ENCODE measurements around the gene SLC9C2. TPM values are rescaled to one million over a fixed set of nuclear protein-coding genes. Genes with fewer than 3 reads are reported as not detected.

The SLC9C2 gene
- total RNA-seq, 1 experiment from 2014 or later = not detected

GRCh38 chr1:173509797-173510196 lies 93.1 kb downstream of the SLC9C2 start:
- Histone ChIP-seq H3K9me3 (ENCODE audit: control insufficient read depth, low read depth, low read length) (no peaks in the 10 kb centered on the region), H2BK15ac (ENCODE audit: low read depth, low read length) (no peak overlapping the region), H4K91ac (ENCODE audit: insufficient read length, low read depth, low read length) (no peak overlapping the region), H3K79me1 (ENCODE audit: insufficient read depth, low read depth, low read length, poor library complexity, severe bottlenecking) (no peaks in the 10 kb centered on the region), H3K9ac (ENCODE audit: extremely low read depth, insufficient read length, low read length) (no peak overlapping the region), H3K27me3 (ENCODE audit: insufficient read depth, low read length) (no peaks in the 10 kb centered on the region), H2BK12ac (ENCODE audit: insufficient read length, low read depth, low read length) (no peak overlapping the region), H3K27ac (ENCODE audit: insufficient read length, low read depth, low read length) (no peak overlapping the region), H3K79me2 (ENCODE audit: insufficient read depth, low read length) (no peaks in the 10 kb centered on the region), H2AK5ac (ENCODE audit: insufficient read length, low read length) (no peak overlapping the region), H2BK120ac (ENCODE audit: low read depth, low read length, poor library complexity, severe bottlenecking) (no peak overlapping the region), H3K4me2 (ENCODE audit: insufficient read depth, insufficient read length, low read length) (no peak overlapping the region), H3K14ac (ENCODE audit: insufficient read depth, low read length) (no peak overlapping the region), H2AFZ (ENCODE audit: low read length) (no peak overlapping the region), H2BK5ac (ENCODE audit: insufficient read length, low read length) (no peak overlapping the region), H4K8ac (replicated peaks; ENCODE audit: insufficient read length, low read depth, low read length) (no peak overlapping the region), H3K23ac (ENCODE audit: insufficient read length, low read depth, low read length) (no peak overlapping the region), H3K56ac (ENCODE audit: insufficient read length, low read depth, low read length) (no peak overlapping the region), H2BK20ac (ENCODE audit: low read depth, low read length, poor library complexity, severe bottlenecking) (no peak overlapping the region), H4K20me1 (ENCODE audit: control insufficient read depth, insufficient read depth, insufficient read length) (no peaks in the 10 kb centered on the region), H3K23me2 (ENCODE audit: insufficient read length, low read depth, low read length, poor library complexity, severe bottlenecking) (no peaks in the 10 kb centered on the region), H3K4ac (ENCODE audit: low read depth, low read length) (no peak overlapping the region), H4K5ac (ENCODE audit: insufficient read length, low read depth, low read length) (no peak overlapping the region), H3K4me1 (ENCODE audit: insufficient read depth, low read length) (peaks cover 4% of the 10 kb centered on the region; the same call in 1 of the 2 replicates), H3T11ph (ENCODE audit: low read length) (no peak overlapping the region), H3K18ac (ENCODE audit: insufficient read length, low read depth, low read length) (no peak overlapping the region)
- Mint-ChIP-seq H3K4me3 (no peak overlapping the region), H3K27ac (no peak overlapping the region), H3K4me1 (peaks cover 18 to 20% of the 10 kb centered on the region in 2 experiments), H3K36me3 (ENCODE audit: insufficient read depth in 1 of 3, low read depth in 3 of 3) (peaks cover 0 to 8% (median 6%) of the 10 kb centered on the region in 3 experiments; a peak in 6 of 7 replicates), H3K9me3 (peaks cover 8% of the 10 kb centered on the region in 2 experiments; a peak in 4 of 5 replicates), H3K27me3 (ENCODE audit: low read depth) (no peaks in the 10 kb centered on the region)
- no CpG with 5 or more reads among the region's 1 CpG for WGBS (ENCODE audit: extremely low coverage, insufficient read length, low lambda C conversion rate)
- no peak for DNase-seq
- TF ChIP-seq, protein P1, sequence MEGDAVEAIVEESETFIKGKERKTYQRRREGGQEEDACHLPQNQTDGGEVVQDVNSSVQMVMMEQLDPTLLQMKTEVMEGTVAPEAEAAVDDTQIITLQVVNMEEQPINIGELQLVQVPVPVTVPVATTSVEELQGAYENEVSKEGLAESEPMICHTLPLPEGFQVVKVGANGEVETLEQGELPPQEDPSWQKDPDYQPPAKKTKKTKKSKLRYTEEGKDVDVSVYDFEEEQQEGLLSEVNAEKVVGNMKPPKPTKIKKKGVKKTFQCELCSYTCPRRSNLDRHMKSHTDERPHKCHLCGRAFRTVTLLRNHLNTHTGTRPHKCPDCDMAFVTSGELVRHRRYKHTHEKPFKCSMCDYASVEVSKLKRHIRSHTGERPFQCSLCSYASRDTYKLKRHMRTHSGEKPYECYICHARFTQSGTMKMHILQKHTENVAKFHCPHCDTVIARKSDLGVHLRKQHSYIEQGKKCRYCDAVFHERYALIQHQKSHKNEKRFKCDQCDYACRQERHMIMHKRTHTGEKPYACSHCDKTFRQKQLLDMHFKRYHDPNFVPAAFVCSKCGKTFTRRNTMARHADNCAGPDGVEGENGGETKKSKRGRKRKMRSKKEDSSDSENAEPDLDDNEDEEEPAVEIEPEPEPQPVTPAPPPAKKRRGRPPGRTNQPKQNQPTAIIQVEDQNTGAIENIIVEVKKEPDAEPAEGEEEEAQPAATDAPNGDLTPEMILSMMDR (conservative IDR thresholded peaks at IDR 0.05) = no peak
